Stimulated activated effector memory CD8-positive, alpha-beta T cell treated with anti-CD3 and anti-CD28 coated beads, Interleukin-12 subunit alpha, Interleukin-12 subunit beta, amount 100 ng/mL, for 72 hours (primary cell): ENCODE data around the gene PACS1.
"Not testable (repeated sequence)": the region's sequence is repeated elsewhere in the genome, so short reads cannot be mapped to it uniquely, and the experiment has no call there.

ENCODE experiments used
- ATAC-seq: fragments of 150-1000 bp; cut with Tn5 transposase; 2 replicates; pipeline ENCODE4 v1.10.0; 2021
- DNase-seq, 2 donors: peaks; one replicate each; pipeline ENCODE4 v3.0.0; 2021 to 2022; ENCODE audit warnings: low spot score in 2 of 2
- H3K27ac Mint-ChIP-seq: one replicate; pipeline ENCODE4 v1.8.0; 2022; ENCODE audit warnings: mild to moderate bottlenecking, mixed read lengths
- H3K36me3 Mint-ChIP-seq: one replicate; pipeline ENCODE4 v1.8.0; 2022; ENCODE audit warnings: mild to moderate bottlenecking, mixed read lengths
- H3K4me1 Mint-ChIP-seq: one replicate; pipeline ENCODE4 v1.8.0; 2022; ENCODE audit warnings: mixed read lengths
- H3K4me3 Mint-ChIP-seq: one replicate; pipeline ENCODE4 v1.8.0; 2022; ENCODE audit warnings: mild to moderate bottlenecking, mixed read lengths
- H3K9me3 Mint-ChIP-seq: one replicate; pipeline ENCODE4 v1.8.0; 2022; ENCODE audit warnings: mixed read lengths

Gene PACS1

GRCh38 chr11:66064571-66064970, 5.5 kb upstream of the PACS1 start:
- Mint-ChIP-seq H3K27ac (peak overlapping the region; percentile 62), H3K9me3 (no peaks in the 10 kb centered on the region), H3K4me3 (no peak overlapping the region), H3K4me1 (peaks cover 65% of the 10 kb centered on the region), H3K36me3 (peaks cover 100% of the 10 kb centered on the region)
- DNase-seq: no peak
- ATAC-seq: no peak

DNA sequence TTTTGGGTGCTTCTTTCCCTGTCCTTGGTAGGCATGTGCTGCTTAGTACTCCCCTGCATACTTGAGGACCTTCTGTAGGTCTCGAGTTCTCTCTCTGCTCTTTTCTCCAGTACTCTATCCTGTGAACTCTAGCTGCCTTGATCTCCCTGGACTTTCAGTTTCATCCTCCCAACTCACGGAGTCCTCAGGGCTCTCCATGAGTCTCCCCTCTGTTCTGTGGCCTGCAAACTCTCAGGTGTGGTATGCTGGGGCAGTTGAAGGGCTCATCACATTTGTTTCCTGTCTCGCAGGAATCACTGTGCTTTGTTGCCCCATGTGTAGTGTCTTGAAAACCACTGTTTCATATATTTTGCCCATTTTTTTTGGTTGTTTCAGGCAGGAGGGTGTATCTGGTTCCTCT, 3.3 kb upstream of the PACS1 start:
- H3K4me1 Mint-ChIP-seq: peaks cover 53% of the 10 kb centered on the region
- ATAC-seq: no peak
- H3K27ac Mint-ChIP-seq: peak overlapping the region; percentile 95
- no peak overlapping the region for H3K4me3 Mint-ChIP-seq
- no peaks in the 10 kb centered on the region for H3K9me3 Mint-ChIP-seq
- no peak for DNase-seq
- H3K36me3 Mint-ChIP-seq: peaks cover 87% of the 10 kb centered on the region

DNA sequence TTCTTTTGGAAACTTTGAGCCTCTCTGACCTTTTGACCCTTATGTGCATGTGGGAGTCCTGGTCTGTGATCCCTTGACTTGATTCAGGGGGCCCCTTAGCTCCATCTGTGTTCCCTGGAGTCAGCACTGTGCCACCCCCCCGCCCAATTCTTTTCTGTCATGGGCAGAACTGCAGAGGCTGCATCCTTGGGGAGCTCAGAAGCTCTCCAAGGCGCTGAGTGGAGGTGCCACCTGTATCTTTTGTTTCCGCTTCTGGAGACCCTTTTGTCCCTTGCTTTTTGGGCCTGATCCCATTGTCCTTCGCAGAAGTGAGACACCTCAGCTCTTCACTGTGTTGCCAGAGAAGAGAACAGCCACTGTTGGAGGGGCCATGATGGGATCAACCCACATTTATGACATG, 2.4 kb upstream of the PACS1 start:
- H3K36me3 Mint-ChIP-seq: peaks cover 81% of the 10 kb centered on the region
- ATAC-seq (no peak), DNase-seq (no peak)
- H3K27ac Mint-ChIP-seq: peak overlapping the region; percentile 95
- H3K9me3 Mint-ChIP-seq: no peaks in the 10 kb centered on the region
- H3K4me1 Mint-ChIP-seq: peaks cover 62% of the 10 kb centered on the region
- H3K4me3 Mint-ChIP-seq: no peak overlapping the region

- DNase-seq (peak; percentile 55 to 86), ATAC-seq (peak; percentile 53)
- H3K4me3 Mint-ChIP-seq: peak overlapping the region; percentile 84
- peaks cover 81% of the 10 kb centered on the region for H3K36me3 Mint-ChIP-seq
- H3K27ac Mint-ChIP-seq: peak overlapping the region; percentile 95
- peaks cover 68% of the 10 kb centered on the region for H3K4me1 Mint-ChIP-seq
- no peaks in the 10 kb centered on the region for H3K9me3 Mint-ChIP-seq
Observed at GRCh38 chr11:66068154-66068821, 1.8 kb upstream of the PACS1 start.

- peaks cover 66% of the 10 kb centered on the region for H3K4me1 Mint-ChIP-seq
- H3K36me3 Mint-ChIP-seq: peaks cover 81% of the 10 kb centered on the region
- H3K4me3 Mint-ChIP-seq: peak overlapping the region; percentile 84
- DNase-seq (peak in 1 of 2 donors; percentile 74), ATAC-seq (peak; percentile 46)
- H3K27ac Mint-ChIP-seq: peak overlapping the region; percentile 95
- no peaks in the 10 kb centered on the region for H3K9me3 Mint-ChIP-seq
Observed at GRCh38 chr11:66068923-66069714, 953 bp upstream of the PACS1 start.

DNA sequence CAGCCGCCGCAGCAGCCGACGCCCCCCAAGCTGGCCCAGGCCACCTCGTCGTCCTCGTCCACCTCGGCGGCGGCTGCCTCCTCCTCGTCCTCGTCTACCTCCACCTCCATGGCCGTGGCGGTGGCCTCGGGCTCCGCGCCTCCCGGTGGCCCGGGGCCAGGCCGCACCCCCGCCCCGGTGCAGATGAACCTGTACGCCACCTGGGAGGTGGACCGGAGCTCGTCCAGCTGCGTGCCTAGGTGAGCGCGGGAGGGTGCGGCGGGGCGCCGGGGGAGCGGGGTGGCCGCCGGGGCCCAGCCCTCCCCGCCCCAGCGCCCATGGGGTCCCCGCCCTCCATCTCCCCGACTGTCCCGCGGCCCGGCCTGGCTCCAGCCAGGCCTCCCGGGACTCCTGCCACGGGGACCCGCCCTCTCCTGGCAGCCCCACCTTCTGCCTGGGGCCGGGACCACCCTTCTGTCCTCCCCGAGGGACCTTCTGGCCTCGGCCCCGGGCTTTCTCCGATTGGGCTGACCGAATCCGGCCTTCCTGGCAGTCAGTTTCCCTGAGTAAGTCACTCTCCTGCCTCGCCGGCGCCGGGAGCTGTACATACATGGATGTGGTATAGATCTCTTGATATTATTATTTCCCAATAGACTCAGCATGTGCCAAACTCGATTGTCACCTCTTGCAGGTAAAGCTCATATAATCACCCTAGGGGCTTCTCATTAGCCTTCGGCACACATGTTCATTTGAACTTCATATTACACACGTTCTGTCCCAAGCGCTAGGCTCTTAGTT, 720 bp downstream of the PACS1 start:
- ATAC-seq: peak; percentile 12
- H3K9me3 Mint-ChIP-seq: no peaks in the 10 kb centered on the region
- H3K4me1 Mint-ChIP-seq: peaks cover 62% of the 10 kb centered on the region
- peaks cover 81% of the 10 kb centered on the region for H3K36me3 Mint-ChIP-seq
- H3K4me3 Mint-ChIP-seq: peak overlapping the region; percentile 90
- H3K27ac Mint-ChIP-seq: peak overlapping the region; percentile 96
- DNase-seq: peak in 1 of 2 donors; percentile 65

DNA sequence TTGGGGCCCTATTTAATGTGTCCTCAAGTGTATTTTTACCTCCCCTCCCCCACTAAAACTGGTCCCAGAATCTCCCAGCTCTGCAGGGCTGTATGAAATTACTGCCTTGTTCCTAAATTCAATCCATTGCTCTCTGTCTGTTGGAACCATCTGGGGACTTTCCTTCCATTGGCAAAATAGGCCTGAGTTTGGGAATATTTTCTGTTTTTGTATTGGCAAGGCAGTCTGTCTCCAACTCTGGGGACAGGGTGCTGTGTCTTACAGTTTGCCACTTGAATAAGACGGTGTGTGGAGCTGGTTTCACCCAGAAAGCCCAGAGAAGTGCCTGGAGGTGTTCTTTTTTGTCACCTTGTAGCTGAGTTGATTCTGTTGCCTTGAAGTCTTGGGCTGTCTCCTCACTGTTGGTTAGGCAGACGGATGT, 1.3 kb downstream of the PACS1 start:
- Mint-ChIP-seq H3K36me3 (peaks cover 81% of the 10 kb centered on the region), H3K9me3 (no peaks in the 10 kb centered on the region), H3K27ac (peak overlapping the region; percentile 96), H3K4me1 (peaks cover 57% of the 10 kb centered on the region), H3K4me3 (peak overlapping the region; percentile 90)
- ATAC-seq: no peak
- DNase-seq: peak in 1 of 2 donors; percentile 54

- ATAC-seq (no peak), DNase-seq (peak in 1 of 2 donors; percentile 48)
- H3K27ac Mint-ChIP-seq: peak overlapping the region; percentile 96
- H3K4me1 Mint-ChIP-seq: peaks cover 51% of the 10 kb centered on the region
- H3K4me3 Mint-ChIP-seq: peak overlapping the region; percentile 90
- no peaks in the 10 kb centered on the region for H3K9me3 Mint-ChIP-seq
- peaks cover 79% of the 10 kb centered on the region for H3K36me3 Mint-ChIP-seq
Observed at GRCh38 chr11:66072081-66072480, 2.0 kb downstream of the PACS1 start.

DNA sequence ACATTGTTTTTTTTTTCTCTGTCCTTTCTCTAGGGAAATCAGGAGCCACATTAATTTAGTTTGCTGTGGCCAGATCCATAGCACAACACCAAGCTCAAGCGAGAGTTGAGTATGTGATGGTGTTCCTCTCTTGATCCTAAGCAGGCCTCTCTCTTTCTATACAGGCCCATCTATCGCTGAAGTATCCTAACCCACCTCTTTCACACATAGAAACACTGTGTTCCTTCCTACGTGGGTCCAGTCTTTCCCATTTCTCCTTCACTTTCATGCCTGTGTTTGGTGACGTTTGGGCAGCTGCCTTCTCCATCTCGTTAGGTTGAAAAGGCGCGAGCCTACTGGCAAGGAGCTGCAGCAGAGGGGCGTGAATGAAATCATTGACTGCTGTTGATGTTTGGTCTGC, 2.4 kb downstream of the PACS1 start:
- no peak for ATAC-seq
- no peaks in the 10 kb centered on the region for H3K9me3 Mint-ChIP-seq
- H3K4me3 Mint-ChIP-seq: peak overlapping the region; percentile 90
- H3K36me3 Mint-ChIP-seq: peaks cover 79% of the 10 kb centered on the region
- peaks cover 50% of the 10 kb centered on the region for H3K4me1 Mint-ChIP-seq
- DNase-seq: peak in 1 of 2 donors; percentile 48
- H3K27ac Mint-ChIP-seq: peak overlapping the region; percentile 96

DNA sequence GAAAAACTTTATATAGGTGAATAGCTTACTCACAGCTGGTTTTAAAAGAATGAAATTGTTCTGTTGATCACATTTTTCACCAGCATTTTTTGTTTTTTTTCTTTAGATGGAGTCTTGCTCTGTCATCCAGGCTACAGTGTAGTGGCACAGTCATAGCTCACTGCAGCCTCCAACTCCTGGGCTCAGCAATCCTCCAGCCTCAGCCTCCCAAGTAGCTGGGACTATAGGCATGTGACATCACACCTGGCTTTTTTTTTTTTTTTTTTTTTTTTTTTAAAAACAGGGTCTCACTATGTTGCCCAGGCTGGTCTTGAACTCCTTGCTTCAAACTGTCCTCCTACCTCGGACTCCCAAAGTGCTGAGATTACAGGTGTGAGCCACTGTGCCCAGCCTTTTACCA, 3.6 kb downstream of the PACS1 start:
- H3K36me3 Mint-ChIP-seq: peaks cover 79% of the 10 kb centered on the region
- peak overlapping the region; percentile 8 for H3K27ac Mint-ChIP-seq
- H3K4me1 Mint-ChIP-seq: peaks cover 50% of the 10 kb centered on the region

DNA sequence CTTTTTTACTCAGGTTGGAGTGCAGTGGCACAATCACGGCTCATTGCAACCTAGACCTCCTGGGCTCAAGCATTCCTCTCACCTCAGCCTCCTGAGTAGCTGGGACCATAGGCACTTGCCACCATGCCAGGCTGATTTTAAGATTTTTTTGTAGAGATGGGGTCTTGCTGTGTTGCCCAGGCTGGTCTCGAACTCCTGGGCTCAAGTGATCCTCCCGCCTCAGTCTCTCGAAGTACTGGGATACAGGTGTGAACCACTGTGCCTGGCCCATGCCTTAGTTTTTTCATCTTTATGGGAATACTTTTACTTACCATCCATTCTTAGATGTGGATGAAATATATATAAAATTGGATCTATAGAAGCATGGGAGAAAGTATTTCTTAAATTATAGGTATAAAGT, 5.2 kb downstream of the PACS1 start:
- no peak overlapping the region for H3K4me3 Mint-ChIP-seq
- peaks cover 56% of the 10 kb centered on the region for H3K4me1 Mint-ChIP-seq
- H3K36me3 Mint-ChIP-seq: peaks cover 76% of the 10 kb centered on the region

More for the DNA sequence above, 3.6 kb downstream of the PACS1 start:
- ATAC-seq: no peak
- no peak for DNase-seq
- Mint-ChIP-seq H3K9me3 (no peaks in the 10 kb centered on the region), H3K4me3 (no peak overlapping the region)

GRCh38 chr11:66076561-66076960, 6.5 kb downstream of the PACS1 start:
- peaks cover 63% of the 10 kb centered on the region for H3K4me1 Mint-ChIP-seq
- DNase-seq (no peak), ATAC-seq (no peak)
- peaks cover 71% of the 10 kb centered on the region for H3K36me3 Mint-ChIP-seq
- no peak overlapping the region for H3K27ac Mint-ChIP-seq
- no peak overlapping the region for H3K4me3 Mint-ChIP-seq
- H3K9me3 Mint-ChIP-seq: no peaks in the 10 kb centered on the region

More for the DNA sequence above, 5.2 kb downstream of the PACS1 start:
- ATAC-seq (no peak), DNase-seq (no peak)
- H3K9me3 Mint-ChIP-seq: no peaks in the 10 kb centered on the region
- no peak overlapping the region for H3K27ac Mint-ChIP-seq

DNA sequence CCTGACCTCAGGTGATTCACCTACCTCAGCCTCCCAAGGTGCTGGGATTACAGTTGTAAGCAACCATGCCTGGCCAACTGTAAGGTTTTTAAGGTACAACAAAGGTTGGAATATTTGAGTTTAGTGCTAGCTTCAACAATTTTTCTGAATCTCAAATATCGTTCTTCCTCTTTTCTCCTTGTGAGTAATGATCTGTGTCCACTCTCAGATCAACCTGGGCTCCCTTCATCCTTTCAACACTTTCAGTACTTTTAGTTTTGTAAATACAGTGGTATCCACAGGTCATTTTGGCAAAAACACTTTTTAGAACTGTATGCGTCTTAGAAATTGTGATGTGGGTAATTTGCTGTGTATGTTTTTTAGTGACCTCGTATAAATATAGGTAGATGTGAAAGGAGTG, 7.9 kb downstream of the PACS1 start:
- H3K27ac Mint-ChIP-seq: peak overlapping the region; percentile 92
- H3K4me1 Mint-ChIP-seq: peaks cover 58% of the 10 kb centered on the region
- H3K36me3 Mint-ChIP-seq: peaks cover 65% of the 10 kb centered on the region
- no peak for DNase-seq
- H3K4me3 Mint-ChIP-seq: no peak overlapping the region
- no peak for ATAC-seq
- H3K9me3 Mint-ChIP-seq: no peaks in the 10 kb centered on the region

- Mint-ChIP-seq H3K27ac (peak overlapping the region; percentile 92), H3K36me3 (peaks cover 55% of the 10 kb centered on the region), H3K4me1 (peaks cover 64% of the 10 kb centered on the region)
- ATAC-seq, H3K4me3 Mint-ChIP-seq, H3K9me3 Mint-ChIP-seq, DNase-seq: not testable (repeated sequence)
Observed at GRCh38 chr11:66078949-66079348, 8.9 kb downstream of the PACS1 start.
